HG03039 (cell line): Measurements from ENCODE around the gene IFT43.

ENCODE experiments used
- ATAC-seq: cut with Tn5 transposase; IDR thresholded peaks from one replicate; pipeline ENCODE4 v1.9.1; 2021; ENCODE audit warnings: mild to moderate bottlenecking, moderate library complexity; ENCODE audit not compliant: unreplicated experiment

IFT43 gene

DNA sequence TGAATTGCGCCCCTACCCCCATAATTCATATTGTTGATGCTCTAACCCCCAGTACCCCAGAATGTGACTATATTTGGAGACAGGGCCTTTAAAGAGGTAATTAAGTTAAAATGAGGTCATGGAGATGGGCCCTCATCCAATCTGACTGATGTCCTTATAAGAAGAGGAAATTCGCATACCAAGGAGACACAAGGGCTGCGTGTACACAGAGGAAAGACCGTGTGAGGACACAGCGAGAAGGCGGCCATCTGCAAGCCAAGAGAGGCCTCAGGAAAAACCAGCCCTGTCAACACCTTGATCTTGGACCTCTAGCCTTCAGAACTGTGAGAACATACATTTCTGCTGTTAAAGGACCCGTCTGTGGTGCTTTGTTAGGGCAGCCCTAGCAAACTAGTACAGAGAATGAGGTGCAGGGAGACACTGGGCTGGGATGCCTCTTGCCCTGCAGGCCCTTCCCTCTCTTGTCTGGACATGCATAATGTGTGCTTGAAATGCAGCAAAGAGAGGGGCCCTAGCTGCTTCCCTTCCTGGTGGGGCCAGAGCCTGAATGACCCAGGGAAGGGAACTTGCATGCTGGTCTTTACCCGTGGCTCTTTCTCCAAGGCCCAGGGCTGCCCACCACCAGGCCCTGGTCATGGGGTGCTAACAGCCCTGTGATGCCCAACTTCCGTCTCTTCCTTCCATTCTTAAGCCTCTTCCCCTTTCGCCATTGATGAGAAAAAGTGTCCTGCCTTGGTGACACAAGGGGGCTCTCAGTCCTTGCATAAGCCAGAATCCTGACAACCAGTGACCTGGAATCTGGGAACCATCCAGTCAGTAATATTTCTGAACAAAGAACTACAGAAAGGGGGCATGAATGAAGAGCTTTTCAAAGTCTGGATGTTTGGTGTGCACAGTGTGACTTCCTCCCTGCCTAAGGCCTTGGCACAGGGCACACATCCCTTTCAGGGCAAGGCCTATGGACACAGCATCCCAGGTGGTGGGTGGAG, 116.1 kb downstream of the IFT43 start:
- no peak for ATAC-seq

DNA sequence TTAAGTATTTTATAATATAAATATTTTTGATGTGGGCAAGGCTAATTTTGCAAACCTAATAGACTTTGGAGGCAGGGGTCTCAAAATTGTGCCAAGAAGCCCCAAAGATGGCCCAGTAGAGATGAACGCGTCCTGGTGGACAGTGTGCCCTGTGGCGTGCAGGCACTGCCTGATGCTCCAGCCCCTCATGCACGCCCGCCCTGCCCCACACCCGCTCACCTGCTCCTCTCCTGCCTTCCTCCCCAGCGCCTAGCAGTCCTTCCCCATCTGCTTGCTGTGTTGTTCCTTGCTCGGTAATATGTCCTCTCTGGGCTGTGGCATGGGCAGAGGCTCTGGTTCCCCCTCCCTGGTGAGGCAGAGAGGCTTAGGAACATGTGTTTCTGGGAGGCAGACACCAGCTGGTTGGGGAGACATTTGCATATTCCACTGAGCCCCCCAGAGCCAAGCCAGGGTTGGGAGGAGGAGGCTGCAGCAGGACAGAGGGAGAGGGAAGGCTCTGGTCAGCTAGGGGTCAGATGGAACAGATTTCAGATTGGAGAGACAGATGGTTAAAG, 119.3 kb downstream of the IFT43 start:
- no peak for ATAC-seq

DNA sequence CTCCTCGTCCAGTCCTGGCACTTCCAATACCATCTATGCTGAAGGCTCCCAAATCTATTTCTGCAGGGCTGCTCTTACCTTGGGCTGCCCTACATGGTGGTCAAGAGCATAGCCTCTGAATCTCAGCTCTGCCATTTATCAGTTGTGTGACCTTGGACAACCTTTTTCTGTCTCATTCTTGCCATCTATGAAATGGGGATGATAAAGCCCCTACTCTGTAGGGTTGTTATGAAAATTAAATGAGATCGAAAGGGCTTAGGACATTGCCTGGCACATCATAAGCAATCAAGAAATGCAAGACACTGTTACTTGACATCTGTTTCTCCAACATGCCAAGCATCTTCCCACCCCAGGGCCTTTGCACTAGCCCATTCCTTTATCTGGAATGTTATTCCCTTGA, 120.6 kb downstream of the IFT43 start:
- no peak for ATAC-seq

DNA sequence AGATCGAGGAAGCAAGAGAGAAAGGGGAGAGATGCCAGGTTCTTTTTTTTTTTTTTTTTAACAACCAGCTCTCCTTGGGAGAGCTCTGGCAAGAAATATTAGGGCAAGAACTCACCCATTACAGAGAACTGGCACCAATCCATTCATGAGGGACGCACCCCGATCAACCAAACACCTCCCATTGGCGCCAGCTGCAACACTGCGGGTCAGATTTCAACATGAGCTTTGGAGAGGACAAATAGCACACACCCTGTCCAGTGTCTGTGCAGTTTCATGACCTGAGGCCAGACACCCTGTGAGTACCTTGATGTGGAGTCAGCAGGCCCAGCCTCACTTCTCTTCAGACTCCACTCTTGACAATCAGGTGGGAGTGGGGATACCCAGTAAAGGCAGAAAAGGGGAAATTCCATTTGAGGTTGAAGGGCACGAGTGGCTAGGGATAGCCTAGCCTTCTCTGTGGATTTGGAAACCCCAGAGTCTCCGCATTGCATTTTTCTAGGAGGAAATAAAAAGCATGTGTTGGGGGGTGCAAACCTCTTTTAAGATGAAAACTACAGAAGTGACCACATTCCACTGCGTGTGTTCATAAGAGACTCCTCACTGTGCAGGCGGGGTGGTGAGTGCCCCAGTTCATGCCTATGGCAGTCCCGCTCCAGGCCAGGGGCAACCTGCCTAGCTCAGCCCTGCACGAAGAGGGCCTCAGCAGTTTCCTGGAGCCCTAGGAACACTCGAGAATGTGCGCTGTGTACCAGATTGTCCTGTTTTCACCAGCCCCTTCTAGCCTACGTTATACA, 123.7 kb downstream of the IFT43 start:
- ATAC-seq, result no peak

DNA sequence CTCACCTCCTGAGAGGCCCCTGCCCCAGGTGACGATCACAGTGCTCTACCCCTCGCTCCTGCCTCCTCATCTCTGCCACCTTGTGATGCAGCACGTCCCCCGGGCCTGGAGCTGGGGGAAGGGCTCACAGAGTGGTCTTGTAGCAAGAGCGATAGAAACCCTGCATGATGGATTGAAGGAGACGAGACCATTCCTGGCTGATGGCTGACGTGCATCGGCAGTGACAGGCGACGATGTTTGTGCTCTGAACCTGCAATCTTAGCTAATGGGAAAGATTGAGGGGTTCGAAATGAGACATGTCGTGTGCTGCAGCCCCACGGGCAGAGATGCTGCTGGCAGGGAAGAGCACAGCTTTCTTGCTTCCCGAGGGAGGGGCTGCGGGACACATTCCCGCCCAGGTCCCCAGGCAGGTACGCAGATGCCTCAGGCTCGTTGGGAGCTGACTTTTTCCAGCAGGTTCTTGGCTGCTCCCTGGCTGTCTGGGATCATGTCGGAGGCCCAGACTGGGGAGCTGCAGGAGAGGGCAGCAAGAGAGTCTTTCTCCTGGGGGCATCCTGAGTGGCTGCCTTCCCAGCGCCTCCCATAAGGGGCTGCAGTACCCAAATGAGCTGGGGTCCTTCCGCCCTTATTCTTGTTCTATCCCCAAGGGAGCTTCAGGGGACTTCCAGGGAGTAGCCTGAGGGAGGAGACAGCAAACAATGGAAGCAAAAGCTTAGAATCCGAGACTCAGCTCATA, 127.5 kb downstream of the IFT43 start:
- ATAC-seq, result no peak

DNA sequence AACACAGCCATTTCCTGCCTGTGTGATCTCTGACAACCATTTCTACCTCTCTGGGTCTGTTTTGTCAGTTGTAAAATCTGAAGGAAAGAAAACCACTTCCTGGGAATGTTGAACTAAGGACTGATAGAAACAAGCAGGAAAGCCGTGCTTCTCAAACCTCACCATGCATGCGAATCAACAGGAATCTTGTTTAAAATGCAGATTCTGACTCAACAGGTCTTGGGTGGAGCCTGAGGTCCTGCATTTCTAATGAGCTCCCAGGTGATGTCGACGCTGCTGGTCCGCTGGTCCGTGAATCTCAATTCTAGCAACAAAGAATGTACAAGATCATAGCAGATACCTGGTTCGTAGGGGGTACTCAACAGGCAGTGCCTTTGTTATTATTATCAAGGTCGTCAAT, 128.1 kb downstream of the IFT43 start:
- ATAC-seq, result no peak

DNA sequence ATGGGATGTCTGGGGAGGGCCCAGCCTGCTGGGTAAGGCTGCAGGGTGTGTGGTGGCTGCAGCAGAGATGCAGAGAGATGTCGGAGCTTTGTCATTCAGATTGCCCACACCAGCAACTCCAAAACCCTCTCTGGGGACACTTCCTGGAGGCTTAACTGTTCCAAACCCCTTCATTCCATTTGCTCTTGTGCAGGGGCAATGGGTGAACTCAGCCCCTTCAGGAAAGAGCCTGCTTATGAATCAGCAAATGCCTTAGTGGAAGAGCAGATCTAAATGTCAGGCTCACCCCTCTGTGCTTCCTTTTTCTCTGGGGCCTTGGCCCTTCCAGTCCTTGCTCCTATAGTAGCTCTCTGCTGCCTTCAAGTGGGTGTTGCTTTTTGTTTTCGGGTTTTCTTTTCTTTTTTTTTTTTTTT, 129.5 kb downstream of the IFT43 start:
- ATAC-seq, result no peak

DNA sequence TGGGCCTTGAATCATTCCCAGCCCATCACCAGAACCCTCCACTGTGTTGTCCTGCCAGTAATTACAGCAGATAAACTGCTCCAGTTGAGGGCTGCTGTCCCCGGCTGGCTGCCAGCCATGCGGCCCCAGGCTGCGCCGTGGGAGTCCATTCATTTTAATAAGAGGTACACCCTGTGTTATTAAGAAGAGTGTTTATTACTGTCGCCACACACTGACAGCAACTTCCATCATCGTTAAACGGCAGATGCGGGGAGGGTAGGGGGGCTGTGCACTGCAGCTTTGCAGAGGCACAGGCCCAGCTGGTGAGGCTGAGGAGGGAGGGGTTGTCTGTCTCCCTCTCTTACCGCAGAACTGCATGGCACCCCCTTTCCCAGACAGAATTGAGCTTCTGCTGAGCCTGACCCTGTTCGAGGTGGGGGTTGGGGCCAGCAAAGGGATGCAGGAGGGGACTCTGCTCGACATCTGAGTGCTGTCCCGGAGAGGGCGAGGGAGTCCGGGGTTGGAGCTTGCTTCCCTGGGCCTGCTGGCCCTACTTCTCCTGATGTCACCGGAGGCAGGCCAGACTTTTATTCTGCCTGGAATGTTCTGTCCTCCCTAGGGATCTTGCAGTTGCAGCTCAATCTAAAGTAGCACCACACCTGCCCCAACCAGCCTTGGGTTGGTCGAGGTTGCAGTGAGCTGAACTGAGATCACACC, 132.4 kb downstream of the IFT43 start:
- ATAC-seq, result no peak

DNA sequence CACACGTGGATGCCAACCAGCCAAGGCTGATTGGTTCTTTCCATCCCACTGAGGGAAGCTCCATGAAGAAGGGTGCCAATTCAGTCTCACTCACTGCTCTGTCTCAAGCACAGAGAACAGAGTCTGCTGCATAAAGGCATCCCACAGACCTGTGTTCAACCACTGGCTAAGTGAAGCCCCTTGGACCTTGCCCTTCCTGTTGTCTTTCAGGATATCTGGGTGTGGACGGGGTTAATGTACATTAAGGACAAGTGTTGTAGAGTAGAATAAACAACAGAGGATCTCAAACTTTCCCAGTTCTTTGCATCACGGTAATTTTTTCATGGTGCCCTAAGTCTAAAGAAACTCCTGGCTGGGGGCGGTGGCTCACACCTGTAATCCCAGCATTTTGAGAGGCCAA, 133.0 kb downstream of the IFT43 start:
- no peak for ATAC-seq

DNA sequence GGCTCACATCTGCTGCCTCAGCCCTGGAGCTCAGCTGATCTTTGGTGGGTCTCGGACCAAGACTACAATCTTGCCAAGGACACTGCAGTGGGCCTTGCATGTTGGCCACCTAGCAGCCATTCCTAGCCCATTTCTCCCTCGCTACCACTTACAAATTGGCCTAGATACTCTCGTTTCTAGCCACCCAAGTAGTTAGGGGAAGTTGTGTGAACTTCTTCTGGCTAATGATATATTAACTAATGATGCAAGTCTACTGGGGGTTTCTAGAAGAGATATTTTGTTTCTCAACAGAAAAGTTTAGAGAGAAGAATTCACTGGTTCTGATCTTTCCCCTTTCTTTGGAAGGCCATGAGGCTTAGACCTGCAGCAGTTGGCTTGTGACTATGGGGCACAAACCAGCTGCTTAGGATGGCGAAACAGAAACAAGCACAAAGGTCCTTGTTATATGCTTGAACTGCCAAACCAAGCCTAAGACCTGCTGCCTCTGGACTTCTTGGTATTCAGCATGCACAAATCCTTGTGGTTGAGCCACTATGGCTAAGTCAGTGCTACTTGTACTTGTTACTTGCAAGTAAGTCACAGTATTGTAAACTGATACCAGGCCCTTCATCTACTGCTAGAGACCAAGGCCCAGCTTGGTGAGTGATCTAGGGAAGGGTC, 135.7 kb downstream of the IFT43 start:
- ATAC-seq, result no peak

DNA sequence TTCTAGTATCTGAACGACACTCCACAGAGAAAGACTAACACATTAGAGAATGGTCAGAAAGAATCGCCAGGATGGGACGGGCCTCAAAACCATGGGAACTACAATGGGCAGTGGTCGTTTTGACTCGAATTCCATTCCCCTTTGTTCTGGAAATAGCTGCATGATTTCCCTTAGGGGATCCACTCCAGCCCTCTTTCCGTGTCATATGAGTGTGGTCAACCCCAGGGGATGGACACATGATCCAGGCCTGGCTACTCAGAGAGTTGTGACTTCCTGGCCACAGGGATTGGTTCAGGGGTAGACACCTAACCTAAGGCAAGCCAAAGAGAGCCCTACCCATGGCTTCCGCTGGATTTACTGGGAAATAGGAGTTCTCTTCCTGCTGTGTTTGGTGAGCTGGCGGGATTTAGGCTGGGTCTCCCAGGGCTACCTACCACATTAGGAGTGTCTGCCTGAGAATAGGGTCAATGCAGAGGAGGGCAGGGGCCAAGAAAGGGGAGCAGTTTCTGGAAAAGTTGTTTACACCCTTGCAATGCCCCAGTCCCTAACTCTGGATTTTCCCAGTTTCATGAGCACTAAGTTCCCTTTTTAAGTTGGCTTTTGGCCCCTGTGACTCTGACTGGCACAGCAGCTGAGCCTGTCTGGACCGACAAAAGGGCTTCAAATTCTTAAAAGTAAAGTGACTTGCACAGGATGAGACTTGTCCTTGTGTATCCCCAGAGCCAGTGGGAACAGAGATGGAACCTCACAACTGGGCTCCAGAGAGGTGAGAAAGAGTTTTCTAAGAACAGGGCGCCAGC, 138.1 kb downstream of the IFT43 start:
- ATAC-seq, result no peak

DNA sequence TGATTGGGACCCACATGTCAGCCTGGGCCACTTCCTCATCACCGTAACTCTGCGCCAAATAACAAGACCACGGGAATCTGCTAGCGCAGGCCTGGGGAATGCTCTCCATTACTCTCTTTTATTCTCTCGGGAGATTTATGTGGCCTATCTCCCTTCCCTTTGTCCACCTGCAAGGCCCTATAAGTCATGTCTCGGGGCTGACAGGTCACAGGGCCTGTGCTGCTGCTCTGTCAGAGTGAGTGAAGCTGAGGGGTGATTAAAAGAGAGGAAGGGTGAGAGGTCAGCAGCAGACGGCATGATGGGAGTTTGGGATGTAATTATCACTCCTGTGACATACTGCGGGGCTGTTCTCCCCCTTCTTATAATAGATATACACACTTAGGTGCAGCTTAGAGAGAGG, 139.9 kb downstream of the IFT43 start:
- ATAC-seq, result no peak

DNA sequence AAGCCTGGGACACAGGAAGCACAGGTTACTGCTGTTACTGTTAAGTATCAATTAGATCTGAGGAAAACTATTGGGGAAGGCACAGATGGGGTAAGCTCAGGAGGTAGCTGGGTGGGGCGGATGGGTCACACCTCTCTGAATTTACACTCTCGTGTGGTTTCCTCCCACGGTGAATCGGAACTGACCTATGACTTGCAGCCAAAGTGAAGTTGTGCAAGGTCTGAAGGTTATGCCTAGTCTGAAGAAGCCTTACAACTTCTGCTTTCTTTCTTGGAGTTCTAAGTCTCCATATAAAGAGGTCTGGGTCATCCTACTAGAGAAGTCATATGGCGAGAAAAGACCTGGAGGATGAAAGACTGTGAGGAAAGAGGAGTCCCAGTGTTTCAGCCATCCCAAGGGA, 140.5 kb downstream of the IFT43 start:
- ATAC-seq, result no peak

DNA sequence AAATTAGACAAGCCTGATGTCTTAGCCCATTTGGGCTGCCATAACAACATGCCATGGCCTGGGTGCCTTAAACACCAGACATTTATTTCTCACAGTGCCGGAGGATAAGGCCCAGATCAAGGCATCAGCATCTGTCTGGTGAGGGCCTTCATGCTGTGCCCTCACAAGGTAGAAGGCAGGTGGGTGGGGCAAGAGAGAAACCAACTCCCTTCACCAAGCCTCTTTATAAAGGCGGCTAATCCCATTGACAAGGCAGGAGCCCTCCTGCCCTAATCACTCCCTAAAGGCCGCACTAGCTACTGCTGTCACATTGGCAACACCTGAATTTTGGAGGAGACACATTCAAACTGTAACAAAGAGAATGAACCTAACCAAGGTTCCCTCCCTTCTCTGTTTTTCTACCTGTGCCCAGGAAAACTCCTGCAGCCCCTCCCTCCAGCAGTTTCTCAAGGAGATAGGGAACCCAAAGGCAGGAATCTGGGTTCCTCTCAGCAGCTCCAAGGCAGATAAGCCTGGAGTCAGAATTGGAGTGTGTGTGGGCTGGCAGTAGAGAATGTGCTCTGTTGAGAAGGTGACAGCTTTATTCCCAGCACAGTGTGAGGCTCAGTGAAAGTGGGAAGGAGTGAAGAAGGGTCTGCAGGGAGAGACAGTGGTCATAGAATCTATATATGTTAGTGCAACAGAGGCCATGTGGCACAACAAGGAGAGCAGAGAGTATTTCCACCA, 144.5 kb downstream of the IFT43 start:
- ATAC-seq, result no peak

DNA sequence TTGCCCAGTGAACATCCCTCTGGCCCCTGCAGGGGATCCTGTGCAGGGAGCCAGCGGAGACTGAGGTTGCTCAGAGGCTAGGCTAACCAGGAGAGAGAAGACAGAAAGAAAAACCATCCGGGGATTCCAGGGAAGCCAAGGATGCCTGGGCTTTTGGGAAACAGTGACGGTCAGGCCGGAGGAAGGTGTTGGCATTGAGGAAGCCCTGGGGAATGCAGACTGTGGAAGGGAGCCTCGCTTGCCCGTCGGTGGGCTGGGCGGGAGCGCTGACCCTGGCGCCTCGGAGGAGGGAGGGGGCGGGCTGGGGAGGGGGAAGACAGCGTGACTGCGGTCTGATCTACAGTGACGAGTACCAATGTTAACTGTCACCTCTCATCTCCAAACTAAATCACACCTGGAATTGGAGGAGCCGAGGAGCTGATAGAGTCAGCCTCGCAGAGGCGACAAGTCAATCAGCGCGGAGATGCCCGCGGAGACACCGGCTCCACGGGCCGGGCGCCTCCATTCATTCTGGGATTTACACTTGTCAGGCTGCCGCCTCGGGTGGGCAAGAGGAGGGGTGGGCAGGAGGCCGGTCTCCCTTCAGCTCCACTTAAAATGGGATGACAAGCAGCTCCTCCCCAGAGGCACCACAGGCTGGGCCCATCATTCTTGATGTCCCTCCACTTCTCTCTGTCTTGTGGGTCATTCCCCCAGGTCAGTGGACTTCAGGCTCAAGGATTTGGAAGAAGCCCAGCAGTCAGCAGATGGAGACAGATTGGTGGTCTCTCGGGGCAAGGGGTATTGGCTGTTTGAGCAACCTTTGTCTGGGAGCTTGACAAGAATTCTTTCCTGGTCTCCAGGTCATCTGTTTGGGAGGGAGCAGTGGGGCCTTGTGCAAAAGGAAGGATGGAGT, 145.8 kb downstream of the IFT43 start:
- ATAC-seq, result no peak

DNA sequence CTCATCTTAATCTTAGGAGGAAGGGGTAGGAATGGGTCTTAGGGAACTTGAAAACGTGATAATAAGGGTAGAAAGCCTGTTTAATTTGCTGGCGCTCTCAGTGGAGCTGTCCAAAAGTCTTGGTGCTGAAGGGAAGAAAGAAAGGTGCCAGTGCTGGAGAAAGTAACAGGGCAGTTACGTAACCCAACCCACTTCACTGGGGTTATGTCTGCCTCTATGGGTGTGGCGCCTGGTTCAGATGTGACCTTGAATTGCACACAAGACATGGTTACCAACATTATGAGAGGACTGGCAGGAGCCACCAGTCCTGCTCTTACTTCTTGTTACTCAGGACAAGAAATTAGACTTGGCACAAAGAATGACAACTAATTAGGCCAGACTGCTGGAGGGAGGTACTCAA, 147.5 kb downstream of the IFT43 start:
- no peak for ATAC-seq
